ENCODE results near the gene TRIM71. TPM values are rescaled to one million over a fixed set of nuclear protein-coding genes. Genes with fewer than 3 reads are reported as not detected.
"Not testable (repeated sequence)": the region's sequence is repeated elsewhere in the genome, so short reads cannot be mapped to it uniquely, and the experiment has no call there.

Gene TRIM71
- total RNA-seq, 2 donors from 2014 or later, result 154 to 169 TPM

DNA sequence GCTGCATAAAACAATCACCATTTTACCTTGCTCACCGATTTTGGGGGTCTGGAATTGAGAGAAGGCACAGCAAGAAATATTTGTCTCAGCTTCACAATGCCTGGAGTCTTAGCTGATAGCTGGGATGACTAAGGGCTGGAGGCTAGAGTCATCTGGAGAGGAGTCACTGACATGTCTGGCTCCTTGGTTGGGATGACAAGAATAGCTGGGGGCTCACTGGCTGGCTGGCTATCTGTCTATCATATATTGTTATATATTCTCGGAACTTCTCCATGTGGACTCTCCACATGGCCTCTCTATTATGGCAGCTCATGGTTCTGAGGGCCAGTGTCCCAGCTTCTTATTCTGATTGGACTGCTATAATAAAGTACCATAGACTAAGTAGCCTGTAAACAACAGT lies 20.0 kb upstream of the TRIM71 start:
- Histone ChIP-seq H3K4me1 (ENCODE audit: control insufficient read depth, insufficient read depth, low read length) (peaks cover 5% of the 10 kb centered on the region), H3K9me3 (ENCODE audit: control insufficient read depth, low read length) (no peaks in the 10 kb centered on the region), H3K27me3 (ENCODE audit: control insufficient read depth, insufficient read depth, low read length, poor library complexity, severe bottlenecking) (no peaks in the 10 kb centered on the region), H3K36me3 (ENCODE audit: control insufficient read depth, insufficient read depth, low read length) (no peaks in the 10 kb centered on the region), H3K4me3 (ENCODE audit: low read length) (no peak overlapping the region), H3K27ac (ENCODE audit: low read depth, low read length) (no peak overlapping the region), H3K9ac (ENCODE audit: extremely low read depth, low read length, poor library complexity, severe bottlenecking) (no peak overlapping the region)
- H3K27me3 Mint-ChIP-seq (ENCODE audit: insufficient read depth), result no peaks in the 10 kb centered on the region
- DNase-seq, result no peak
- TF ChIP-seq, protein P1, sequence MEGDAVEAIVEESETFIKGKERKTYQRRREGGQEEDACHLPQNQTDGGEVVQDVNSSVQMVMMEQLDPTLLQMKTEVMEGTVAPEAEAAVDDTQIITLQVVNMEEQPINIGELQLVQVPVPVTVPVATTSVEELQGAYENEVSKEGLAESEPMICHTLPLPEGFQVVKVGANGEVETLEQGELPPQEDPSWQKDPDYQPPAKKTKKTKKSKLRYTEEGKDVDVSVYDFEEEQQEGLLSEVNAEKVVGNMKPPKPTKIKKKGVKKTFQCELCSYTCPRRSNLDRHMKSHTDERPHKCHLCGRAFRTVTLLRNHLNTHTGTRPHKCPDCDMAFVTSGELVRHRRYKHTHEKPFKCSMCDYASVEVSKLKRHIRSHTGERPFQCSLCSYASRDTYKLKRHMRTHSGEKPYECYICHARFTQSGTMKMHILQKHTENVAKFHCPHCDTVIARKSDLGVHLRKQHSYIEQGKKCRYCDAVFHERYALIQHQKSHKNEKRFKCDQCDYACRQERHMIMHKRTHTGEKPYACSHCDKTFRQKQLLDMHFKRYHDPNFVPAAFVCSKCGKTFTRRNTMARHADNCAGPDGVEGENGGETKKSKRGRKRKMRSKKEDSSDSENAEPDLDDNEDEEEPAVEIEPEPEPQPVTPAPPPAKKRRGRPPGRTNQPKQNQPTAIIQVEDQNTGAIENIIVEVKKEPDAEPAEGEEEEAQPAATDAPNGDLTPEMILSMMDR (conservative IDR thresholded peaks at IDR 0.05), result no peak
- 82 to 86% methylated on average over 1 to 2 of the region's 2 CpGs for WGBS, 2 experiments (ENCODE audit: insufficient coverage in 1 of 2, insufficient read length in 1 of 2)
- no peak overlapping the region for H3K27ac Mint-ChIP-seq
- peaks cover 21% of the 10 kb centered on the region for H3K4me1 Mint-ChIP-seq
- peaks cover 18% of the 10 kb centered on the region for H3K9me3 Mint-ChIP-seq
- no peak overlapping the region for H3K4me3 Mint-ChIP-seq
- H3K36me3 Mint-ChIP-seq (ENCODE audit: low read depth), result peaks cover 13% of the 10 kb centered on the region

DNA sequence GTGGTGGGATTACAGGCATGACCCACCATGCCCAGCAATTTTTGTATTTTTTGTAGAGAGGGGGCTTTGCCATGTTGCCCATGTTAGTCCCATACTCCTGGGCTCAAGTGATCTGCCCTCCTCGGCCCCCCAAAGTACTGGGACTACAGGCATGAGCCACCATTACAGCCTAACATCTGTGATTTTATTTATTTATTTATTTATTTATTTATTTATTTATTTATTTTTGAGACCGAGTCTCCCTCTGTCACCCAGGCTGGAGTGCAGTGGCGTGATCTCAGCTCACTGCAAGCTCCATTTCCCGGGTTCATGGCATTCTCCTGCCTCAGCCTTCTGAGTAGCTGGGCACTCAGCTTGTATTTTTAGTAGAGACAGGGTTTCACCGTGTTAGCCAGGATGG lies 16.4 kb upstream of the TRIM71 start:
- not testable (repeated sequence) for H3K27me3 Mint-ChIP-seq (ENCODE audit: insufficient read depth); H3K4me3 ChIP-seq (ENCODE audit: low read length); H3K4me3 Mint-ChIP-seq; H3K9me3 Mint-ChIP-seq; H3K4me1 Mint-ChIP-seq; H3K4me1 ChIP-seq (ENCODE audit: control insufficient read depth, insufficient read depth, low read length); H3K27me3 ChIP-seq (ENCODE audit: control insufficient read depth, insufficient read depth, low read length, poor library complexity, severe bottlenecking); DNase-seq; H3K9ac ChIP-seq (ENCODE audit: extremely low read depth, low read length, poor library complexity, severe bottlenecking); H3K36me3 Mint-ChIP-seq (ENCODE audit: low read depth); H3K27ac Mint-ChIP-seq; H3K9me3 ChIP-seq (ENCODE audit: control insufficient read depth, low read length); H3K36me3 ChIP-seq (ENCODE audit: control insufficient read depth, insufficient read depth, low read length); H3K27ac ChIP-seq (ENCODE audit: low read depth, low read length)
- 91 to 100% methylated on average over 1 to 5 of the region's 5 CpGs for WGBS, 2 experiments (ENCODE audit: insufficient coverage in 1 of 2, insufficient read length in 1 of 2)

DNA sequence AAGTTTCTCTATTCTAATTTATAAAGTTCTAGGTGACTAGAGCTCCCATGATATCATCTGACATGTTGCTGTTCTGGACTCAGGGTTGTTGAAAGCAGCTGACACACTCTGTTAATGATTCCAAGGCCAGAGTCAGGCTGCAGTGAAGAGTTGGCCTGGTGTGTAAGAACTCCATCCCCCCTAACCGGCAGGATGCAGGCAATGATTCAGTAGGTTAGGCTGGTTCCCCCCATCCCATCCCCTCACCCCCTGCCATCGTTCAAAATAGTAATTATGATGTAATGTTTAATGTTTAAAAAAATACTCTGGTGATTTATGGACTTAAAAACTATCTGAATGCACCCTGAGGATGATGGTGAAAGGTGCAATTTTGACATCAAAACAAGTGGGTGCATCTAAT lies 4.6 kb upstream of the TRIM71 start:
- Histone ChIP-seq H3K9me3 (ENCODE audit: control insufficient read depth, low read length) (no peaks in the 10 kb centered on the region), H3K4me3 (ENCODE audit: low read length) (no peak overlapping the region), H3K36me3 (ENCODE audit: control insufficient read depth, insufficient read depth, low read length) (no peaks in the 10 kb centered on the region), H3K27me3 (ENCODE audit: control insufficient read depth, insufficient read depth, low read length, poor library complexity, severe bottlenecking) (no peaks in the 10 kb centered on the region), H3K27ac (ENCODE audit: low read depth, low read length) (no peak overlapping the region), H3K4me1 (ENCODE audit: control insufficient read depth, insufficient read depth, low read length) (peaks cover 11% of the 10 kb centered on the region), H3K9ac (ENCODE audit: extremely low read depth, low read length, poor library complexity, severe bottlenecking) (no peak overlapping the region)
- Mint-ChIP-seq H3K4me3 (no peak overlapping the region), H3K36me3 (ENCODE audit: low read depth) (peaks cover 9% of the 10 kb centered on the region), H3K27ac (no peak overlapping the region), H3K9me3 (no peaks in the 10 kb centered on the region), H3K27me3 (ENCODE audit: insufficient read depth) (no peaks in the 10 kb centered on the region), H3K4me1 (peaks cover 26% of the 10 kb centered on the region)
- TF ChIP-seq, protein P1 (conservative IDR thresholded peaks at IDR 0.05), result no peak
- 83% methylated on average over 1 of the region's 2 CpGs; no CpG with 5 or more reads in 1 of the 2 experiments for WGBS, 2 experiments (ENCODE audit: insufficient coverage in 1 of 2, insufficient read length in 1 of 2)
- no peak for DNase-seq

DNA sequence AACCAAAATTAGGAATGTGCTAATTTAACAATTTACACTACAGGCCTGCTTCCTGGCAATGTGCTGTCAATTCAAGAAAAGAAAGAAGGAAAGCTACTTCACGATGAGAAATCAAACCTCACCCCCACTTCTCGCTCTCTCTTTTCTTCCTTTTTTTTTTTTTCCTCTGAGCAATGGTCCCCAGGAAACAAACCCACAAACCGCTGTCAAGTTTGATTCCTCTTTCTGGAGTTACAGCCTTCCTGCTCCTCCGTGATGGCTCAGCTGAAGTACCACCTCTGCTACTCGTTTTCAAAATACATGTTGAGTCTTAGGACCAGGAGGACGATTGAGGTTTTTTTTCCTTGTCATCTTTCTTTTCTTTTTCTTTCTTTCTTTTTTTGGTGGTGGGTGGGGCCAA lies 3.4 kb upstream of the TRIM71 start:
- Histone ChIP-seq H3K9me3 (ENCODE audit: control insufficient read depth, low read length) (no peaks in the 10 kb centered on the region), H3K9ac (ENCODE audit: extremely low read depth, low read length, poor library complexity, severe bottlenecking) (no peak overlapping the region), H3K4me3 (ENCODE audit: low read length) (peak overlapping the region; percentile 24), H3K36me3 (ENCODE audit: control insufficient read depth, insufficient read depth, low read length) (peaks cover 6% of the 10 kb centered on the region), H3K4me1 (ENCODE audit: control insufficient read depth, insufficient read depth, low read length) (peaks cover 11% of the 10 kb centered on the region), H3K27ac (ENCODE audit: low read depth, low read length) (peak overlapping the region; percentile 51), H3K27me3 (ENCODE audit: control insufficient read depth, insufficient read depth, low read length, poor library complexity, severe bottlenecking) (no peaks in the 10 kb centered on the region)
- Mint-ChIP-seq H3K4me3 (peak overlapping the region; percentile 20), H3K9me3 (no peaks in the 10 kb centered on the region), H3K27me3 (ENCODE audit: insufficient read depth) (no peaks in the 10 kb centered on the region), H3K27ac (peak overlapping the region; percentile 80), H3K36me3 (ENCODE audit: low read depth) (peaks cover 16% of the 10 kb centered on the region), H3K4me1 (peaks cover 26% of the 10 kb centered on the region)
- 39 to 80% methylated on average over 2 to 6 of the region's 6 CpGs for WGBS, 2 experiments (ENCODE audit: insufficient coverage in 1 of 2, insufficient read length in 1 of 2)
- no peak for DNase-seq
- TF ChIP-seq, protein P1 (conservative IDR thresholded peaks at IDR 0.05), result no peak
